ENCODE data around the gene PLA2G4B.

The PLA2G4B gene

DNA sequence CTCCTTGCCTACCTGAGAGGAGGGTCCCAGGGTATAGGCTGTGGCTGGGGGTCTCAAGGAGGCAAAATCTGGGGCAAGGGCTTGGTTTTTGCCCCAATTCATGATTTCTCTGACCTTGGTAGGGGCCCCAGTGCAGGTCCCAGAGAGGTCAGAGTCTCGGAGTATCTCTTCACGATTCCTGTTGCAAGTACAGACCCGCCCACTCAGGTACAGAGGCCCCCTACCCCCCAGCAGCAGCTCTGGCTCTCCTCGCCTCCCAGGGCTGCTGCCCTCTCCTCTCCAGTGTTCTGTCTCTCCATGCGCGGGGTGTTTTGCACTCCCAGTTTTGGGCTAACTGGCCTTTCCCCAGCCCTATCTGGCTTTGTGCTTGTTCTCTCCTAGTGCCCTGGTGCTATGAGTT is 16.2 kb upstream of the PLA2G4B start:
- no peaks in the 10 kb centered on the region for H3K27me3 ChIP-seq (ENCODE audit: control insufficient read depth, insufficient read depth, low read length)
- no peak overlapping the region for H3K4me3 ChIP-seq (ENCODE audit: low read length)
- H3K9me3 ChIP-seq (replicated peaks; ENCODE audit: low read length): no peaks in the 10 kb centered on the region
- no peak overlapping the region for H3K9ac ChIP-seq (ENCODE audit: low read depth, low read length)
- H3K36me3 ChIP-seq (ENCODE audit: insufficient read depth, low read length): peaks cover 64% of the 10 kb centered on the region
- no peak overlapping the region for H3K4me2 ChIP-seq (ENCODE audit: low read length)
- H3K4me1 ChIP-seq (ENCODE audit: control insufficient read depth, insufficient read depth, low read length): peaks cover 4% of the 10 kb centered on the region

- no peak overlapping the region for H3K9ac ChIP-seq (ENCODE audit: low read depth, low read length)
- H3K9me3 ChIP-seq (replicated peaks; ENCODE audit: low read length): no peaks in the 10 kb centered on the region
- no peaks in the 10 kb centered on the region for H3K27me3 ChIP-seq (ENCODE audit: control insufficient read depth, insufficient read depth, low read length)
- H3K4me3 ChIP-seq (ENCODE audit: low read length): no peak overlapping the region
- H3K36me3 ChIP-seq (ENCODE audit: insufficient read depth, low read length): peaks cover 59% of the 10 kb centered on the region
- no peak overlapping the region for H3K4me2 ChIP-seq (ENCODE audit: low read length)
- H3K4me1 ChIP-seq (ENCODE audit: control insufficient read depth, insufficient read depth, low read length): peaks cover 5% of the 10 kb centered on the region
These were observed 15.7 kb upstream of the PLA2G4B start for GRCh38 chr15:41822957-41823356.

GRCh38 chr15:41823502-41823901 is 15.1 kb upstream of the PLA2G4B start:
- no peaks in the 10 kb centered on the region for H3K27me3 ChIP-seq (ENCODE audit: control insufficient read depth, insufficient read depth, low read length)
- H3K36me3 ChIP-seq (ENCODE audit: insufficient read depth, low read length): peaks cover 54% of the 10 kb centered on the region
- H3K4me1 ChIP-seq (ENCODE audit: control insufficient read depth, insufficient read depth, low read length): peaks cover 7% of the 10 kb centered on the region
- no peak overlapping the region for H3K4me2 ChIP-seq (ENCODE audit: low read length)
- H3K9ac ChIP-seq (ENCODE audit: low read depth, low read length): no peak overlapping the region
- H3K9me3 ChIP-seq (replicated peaks; ENCODE audit: low read length): no peaks in the 10 kb centered on the region
- H3K4me3 ChIP-seq (ENCODE audit: low read length): no peak overlapping the region

DNA sequence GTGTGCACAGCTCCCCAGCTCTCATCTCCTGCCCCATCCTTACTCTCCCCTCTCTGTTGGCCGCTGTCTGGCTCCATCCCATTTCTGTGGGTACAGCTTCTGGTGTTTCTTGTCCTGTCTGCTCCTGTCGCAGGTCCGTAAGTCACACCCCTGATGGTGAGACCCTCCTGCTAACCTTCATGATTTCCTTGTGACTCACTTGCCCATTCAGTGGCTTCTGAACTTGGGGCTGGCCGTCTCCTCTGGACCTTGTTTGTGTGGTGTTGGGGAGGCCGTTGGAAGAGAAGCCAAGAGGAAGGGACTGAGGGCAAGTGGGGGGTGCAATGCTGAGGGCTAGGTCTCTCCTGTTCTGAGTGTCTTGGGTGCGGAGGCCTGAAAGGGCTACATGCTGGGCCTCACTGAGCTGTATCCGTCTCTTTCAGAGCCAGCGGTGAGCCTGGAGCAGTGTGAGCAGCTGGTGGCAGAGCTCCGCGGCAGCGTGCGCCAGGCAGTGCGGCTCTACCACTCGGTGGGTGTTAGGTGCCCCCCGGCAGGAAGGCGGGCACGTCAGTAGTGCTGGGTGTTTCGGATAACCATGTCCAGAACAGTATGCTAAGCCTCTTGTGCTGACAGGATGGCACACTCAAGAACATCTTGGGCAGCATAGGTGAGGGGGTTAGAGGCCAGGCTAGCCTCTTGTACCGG is 14.4 kb upstream of the PLA2G4B start:
- Histone ChIP-seq H3K4me2 (ENCODE audit: low read length) (no peak overlapping the region), H3K9ac (ENCODE audit: low read depth, low read length) (no peak overlapping the region), H3K9me3 (replicated peaks; ENCODE audit: low read length) (no peaks in the 10 kb centered on the region), H3K4me1 (ENCODE audit: control insufficient read depth, insufficient read depth, low read length) (peaks cover 13% of the 10 kb centered on the region), H3K4me3 (ENCODE audit: low read length) (no peak overlapping the region), H3K36me3 (ENCODE audit: insufficient read depth, low read length) (peaks cover 47% of the 10 kb centered on the region), H3K27me3 (ENCODE audit: control insufficient read depth, insufficient read depth, low read length) (no peaks in the 10 kb centered on the region)

DNA sequence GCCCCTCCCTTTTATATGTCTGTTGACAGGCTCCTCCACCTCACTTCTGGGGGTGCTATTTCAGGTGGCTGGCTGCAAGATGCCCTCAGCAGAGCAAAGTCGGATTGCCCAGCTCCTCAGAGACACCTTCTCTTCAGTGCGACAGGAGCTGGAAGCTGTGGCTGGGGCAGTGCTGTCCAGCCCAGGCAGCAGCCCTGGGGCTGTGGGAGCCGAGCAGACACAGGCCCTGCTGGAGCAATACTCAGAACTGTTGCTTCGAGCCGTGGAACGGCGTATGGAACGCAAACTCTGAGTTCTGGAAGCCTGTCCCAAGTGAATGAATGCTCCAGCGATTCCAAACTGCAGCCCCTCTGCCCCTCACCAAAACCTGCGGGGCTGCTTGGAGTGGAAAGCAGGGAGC is 13.5 kb upstream of the PLA2G4B start:
- peaks cover 13% of the 10 kb centered on the region for H3K4me1 ChIP-seq (ENCODE audit: control insufficient read depth, insufficient read depth, low read length)
- H3K4me2 ChIP-seq (ENCODE audit: low read length): no peak overlapping the region
- no peak overlapping the region for H3K4me3 ChIP-seq (ENCODE audit: low read length)
- H3K36me3 ChIP-seq (ENCODE audit: insufficient read depth, low read length): peaks cover 39% of the 10 kb centered on the region
- H3K9me3 ChIP-seq (replicated peaks; ENCODE audit: low read length): no peaks in the 10 kb centered on the region
- no peak overlapping the region for H3K9ac ChIP-seq (ENCODE audit: low read depth, low read length)
- no peaks in the 10 kb centered on the region for H3K27me3 ChIP-seq (ENCODE audit: control insufficient read depth, insufficient read depth, low read length)

GRCh38 chr15:41825572-41826535 is 12.8 kb upstream of the PLA2G4B start:
- Histone ChIP-seq H3K27me3 (ENCODE audit: control insufficient read depth, insufficient read depth, low read length) (no peaks in the 10 kb centered on the region), H3K4me2 (ENCODE audit: low read length) (no peak overlapping the region), H3K36me3 (ENCODE audit: insufficient read depth, low read length) (peaks cover 31% of the 10 kb centered on the region), H3K9me3 (replicated peaks; ENCODE audit: low read length) (no peaks in the 10 kb centered on the region), H3K4me3 (ENCODE audit: low read length) (no peak overlapping the region), H3K9ac (ENCODE audit: low read depth, low read length) (no peak overlapping the region), H3K4me1 (ENCODE audit: control insufficient read depth, insufficient read depth, low read length) (peaks cover 13% of the 10 kb centered on the region)

DNA sequence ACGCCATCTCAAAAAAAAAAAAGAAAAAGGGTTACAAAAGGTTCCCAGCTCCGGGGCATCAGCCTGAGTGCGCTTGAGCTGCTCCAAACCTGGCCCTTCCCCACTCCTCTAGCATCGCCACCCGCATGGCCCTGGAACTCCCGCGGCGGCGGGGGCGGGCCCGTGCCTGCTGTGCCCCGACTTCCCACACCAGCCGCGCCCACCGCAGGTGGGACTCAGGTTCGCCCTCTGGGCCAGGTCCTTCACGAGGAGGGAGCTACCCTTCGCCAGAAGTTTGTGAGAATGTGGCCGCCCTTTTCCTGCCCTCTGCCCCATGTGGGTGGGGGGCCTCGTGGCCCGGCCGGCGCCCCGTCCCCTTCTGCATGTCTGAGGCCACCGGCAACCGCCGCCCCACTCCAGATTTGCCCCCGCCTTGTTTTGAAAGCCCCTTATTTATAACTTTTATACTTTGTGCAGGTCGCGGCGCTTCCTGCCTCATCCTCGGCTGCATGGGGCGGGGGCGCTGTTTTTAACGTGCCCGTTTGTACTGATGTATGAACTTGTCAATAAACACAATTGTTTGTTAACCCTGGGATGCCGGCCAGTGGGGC is 11.3 kb upstream of the PLA2G4B start:
- Histone ChIP-seq H3K4me1 (ENCODE audit: control insufficient read depth, insufficient read depth, low read length) (peaks cover 13% of the 10 kb centered on the region), H3K27me3 (ENCODE audit: control insufficient read depth, insufficient read depth, low read length) (no peaks in the 10 kb centered on the region), H3K9me3 (replicated peaks; ENCODE audit: low read length) (no peaks in the 10 kb centered on the region), H3K9ac (ENCODE audit: low read depth, low read length) (peak overlapping the region; percentile 71), H3K36me3 (ENCODE audit: insufficient read depth, low read length) (peaks cover 23% of the 10 kb centered on the region), H3K4me2 (ENCODE audit: low read length) (peak overlapping the region; percentile 95), H3K4me3 (ENCODE audit: low read length) (peak overlapping the region; percentile 72)

DNA sequence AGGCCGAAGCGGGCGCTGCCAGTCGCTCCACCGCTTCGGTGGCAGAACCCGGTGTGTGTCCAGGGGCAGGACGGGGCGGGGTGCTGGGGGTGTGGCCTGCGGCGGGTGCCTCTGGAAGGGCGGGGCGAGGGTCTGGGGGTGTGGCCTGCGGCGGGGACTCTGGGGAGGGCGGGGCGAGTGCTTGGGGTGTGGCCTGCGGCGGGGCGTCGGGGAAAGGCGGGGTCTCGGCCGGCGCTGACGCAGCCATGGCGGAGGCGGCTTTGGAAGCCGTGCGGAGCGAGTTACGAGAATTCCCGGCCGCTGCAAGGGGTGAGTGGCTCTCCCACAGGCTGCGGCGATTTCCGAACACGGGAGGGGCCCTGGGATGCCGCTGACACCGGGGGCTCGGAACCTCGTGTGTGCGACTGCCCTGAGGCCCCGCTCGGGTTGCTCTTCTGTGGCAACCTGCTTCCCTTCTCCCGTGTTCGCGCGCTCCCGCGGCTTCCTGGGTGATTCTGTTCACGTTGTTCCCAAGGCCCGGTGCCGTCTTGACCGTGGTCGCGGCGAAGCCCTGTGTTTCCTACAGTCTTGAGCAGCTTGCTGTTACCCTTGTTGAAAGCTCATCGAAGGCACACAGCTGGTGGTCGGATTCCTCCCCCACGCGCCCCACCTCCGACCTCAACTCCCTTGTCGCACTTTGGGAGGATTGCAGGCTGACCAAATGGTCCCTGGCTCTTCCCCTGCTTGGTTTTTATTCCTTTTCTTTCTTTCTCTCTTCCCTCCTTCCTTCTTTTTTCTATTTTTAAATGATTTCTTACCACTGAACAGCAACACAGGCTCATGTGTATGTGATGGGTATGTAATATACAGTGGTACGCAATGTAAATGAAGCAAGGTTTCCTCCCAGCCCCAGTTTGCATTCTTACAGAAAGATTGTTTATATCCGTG is 10.5 kb upstream of the PLA2G4B start, which contains the start of gene JMJD7:
Gene JMJD7, plus strand, starts transcription at position 213 of the 927 bp plus-strand sequence. Its CDS starts 33 bp downstream, at position 246.
- Histone ChIP-seq H3K4me3 (ENCODE audit: low read length) (peak within 1 kb of the TSS; percentile 90), H3K4me2 (ENCODE audit: low read length) (peak within 1 kb of the TSS; percentile 95), H3K27me3 (ENCODE audit: control insufficient read depth, insufficient read depth, low read length) (no peaks in the 10 kb centered on the region), H3K9ac (ENCODE audit: low read depth, low read length) (peak within 1 kb of the TSS; percentile 82), H3K4me1 (ENCODE audit: control insufficient read depth, insufficient read depth, low read length) (peaks cover 13% of the 10 kb centered on the region), H3K9me3 (replicated peaks; ENCODE audit: low read length) (no peaks in the 10 kb centered on the region), H3K36me3 (ENCODE audit: insufficient read depth, low read length) (peaks cover 15% of the 10 kb centered on the region)

DNA sequence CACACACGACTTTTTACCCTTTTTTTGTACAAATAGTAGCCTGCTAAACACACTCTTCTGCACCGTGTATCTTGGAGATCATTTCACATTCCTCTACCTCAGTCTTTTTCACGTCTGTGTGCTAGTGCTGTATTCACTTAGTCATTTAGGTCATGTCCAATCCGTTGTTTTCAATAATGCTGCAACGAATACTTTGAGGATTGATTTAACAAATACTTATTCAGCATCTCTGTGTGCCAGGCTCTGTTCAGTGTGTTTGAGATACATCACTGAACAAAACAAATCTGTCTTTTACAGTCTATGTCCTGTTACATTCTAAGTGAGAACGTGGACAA is 9.9 kb upstream of the PLA2G4B start:
- Histone ChIP-seq H3K4me1 (ENCODE audit: control insufficient read depth, insufficient read depth, low read length) (peaks cover 13% of the 10 kb centered on the region), H3K4me2 (ENCODE audit: low read length) (peak overlapping the region; percentile 95), H3K27me3 (ENCODE audit: control insufficient read depth, insufficient read depth, low read length) (no peaks in the 10 kb centered on the region), H3K4me3 (ENCODE audit: low read length) (peak overlapping the region; percentile 90), H3K9me3 (replicated peaks; ENCODE audit: low read length) (no peaks in the 10 kb centered on the region), H3K9ac (ENCODE audit: low read depth, low read length) (peak overlapping the region; percentile 82), H3K36me3 (ENCODE audit: insufficient read depth, low read length) (peaks cover 9% of the 10 kb centered on the region)

DNA sequence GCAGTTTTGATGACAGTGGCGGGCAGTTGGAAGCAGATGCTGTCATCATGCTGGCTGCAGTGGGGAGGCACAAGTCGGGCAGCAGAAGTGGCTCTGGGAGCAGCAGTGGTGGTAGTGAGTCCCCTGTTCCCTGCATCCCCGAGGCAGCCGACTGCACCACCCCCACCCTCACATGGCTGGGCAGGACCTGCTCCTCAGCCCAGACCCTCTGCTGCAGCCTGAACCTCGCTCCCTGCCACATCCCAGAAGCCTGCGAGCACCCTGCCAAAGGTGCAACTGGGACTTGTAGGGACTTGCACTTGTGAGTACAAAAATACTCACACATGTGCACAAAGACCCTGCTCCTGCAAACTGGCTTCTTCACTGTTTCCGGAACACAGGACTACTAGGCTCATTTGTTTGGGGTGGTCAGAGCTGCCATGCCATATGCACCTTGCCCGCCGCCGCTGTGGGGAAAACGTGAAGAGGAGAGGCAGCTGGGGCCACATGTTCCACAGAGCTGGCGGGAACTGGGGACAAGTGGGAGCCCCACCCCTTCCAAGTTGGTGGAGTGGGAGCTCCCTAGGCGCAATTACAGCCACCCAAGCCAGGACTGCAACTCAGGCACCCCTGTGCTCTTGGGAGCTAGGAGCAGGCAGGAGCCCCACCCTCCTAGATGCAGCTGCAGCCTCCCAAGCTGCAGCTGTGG is 8.5 kb upstream of the PLA2G4B start:
- Histone ChIP-seq H3K4me1 (ENCODE audit: control insufficient read depth, insufficient read depth, low read length) (peaks cover 13% of the 10 kb centered on the region), H3K4me2 (ENCODE audit: low read length) (no peak overlapping the region), H3K9me3 (replicated peaks; ENCODE audit: low read length) (no peaks in the 10 kb centered on the region), H3K9ac (ENCODE audit: low read depth, low read length) (no peak overlapping the region), H3K36me3 (ENCODE audit: insufficient read depth, low read length) (no peaks in the 10 kb centered on the region), H3K27me3 (ENCODE audit: control insufficient read depth, insufficient read depth, low read length) (no peaks in the 10 kb centered on the region), H3K4me3 (ENCODE audit: low read length) (no peak overlapping the region)
